ENCODE results near the gene NECTIN2. TPM values are rescaled to one million over a fixed set of nuclear protein-coding genes. Genes with fewer than 3 reads are reported as not detected.
A peak's percentile ranks its signal among the peaks of the same experiment; 100 is the strongest.

The NECTIN2 gene
- total RNA-seq, 1 experiment from 2014 or later = 76.7 TPM

- BruUV-seq (replicated peaks) = no TSS peak
- Histone ChIP-seq H3K4me3 (ENCODE audit: low read depth, low read length, poor library complexity, severe bottlenecking) (no peak overlapping the region), H3K9me3 (ENCODE audit: low read depth, low read length, poor library complexity, severe bottlenecking) (no peaks in the 10 kb centered on the region), H3K27ac (ENCODE audit: low read depth, low read length, poor library complexity, severe bottlenecking) (no peak overlapping the region), H3K27me3 (replicated peaks; ENCODE audit: insufficient read depth, low read depth, low read length, poor library complexity) (no peaks in the 10 kb centered on the region), H3K36me3 (ENCODE audit: insufficient read depth, low read length, poor library complexity, severe bottlenecking) (peaks cover 22% of the 10 kb centered on the region), H3K4me1 (ENCODE audit: insufficient read depth, low read length, poor library complexity, severe bottlenecking) (peaks cover 6% of the 10 kb centered on the region)
- no peak for TF ChIP-seq EZH2 (IDR thresholded peaks at IDR 0.05; ENCODE audit: borderline replicate concordance, low read depth, low read length, poor library complexity, severe bottlenecking)
- TF ChIP-seq, protein P1, sequence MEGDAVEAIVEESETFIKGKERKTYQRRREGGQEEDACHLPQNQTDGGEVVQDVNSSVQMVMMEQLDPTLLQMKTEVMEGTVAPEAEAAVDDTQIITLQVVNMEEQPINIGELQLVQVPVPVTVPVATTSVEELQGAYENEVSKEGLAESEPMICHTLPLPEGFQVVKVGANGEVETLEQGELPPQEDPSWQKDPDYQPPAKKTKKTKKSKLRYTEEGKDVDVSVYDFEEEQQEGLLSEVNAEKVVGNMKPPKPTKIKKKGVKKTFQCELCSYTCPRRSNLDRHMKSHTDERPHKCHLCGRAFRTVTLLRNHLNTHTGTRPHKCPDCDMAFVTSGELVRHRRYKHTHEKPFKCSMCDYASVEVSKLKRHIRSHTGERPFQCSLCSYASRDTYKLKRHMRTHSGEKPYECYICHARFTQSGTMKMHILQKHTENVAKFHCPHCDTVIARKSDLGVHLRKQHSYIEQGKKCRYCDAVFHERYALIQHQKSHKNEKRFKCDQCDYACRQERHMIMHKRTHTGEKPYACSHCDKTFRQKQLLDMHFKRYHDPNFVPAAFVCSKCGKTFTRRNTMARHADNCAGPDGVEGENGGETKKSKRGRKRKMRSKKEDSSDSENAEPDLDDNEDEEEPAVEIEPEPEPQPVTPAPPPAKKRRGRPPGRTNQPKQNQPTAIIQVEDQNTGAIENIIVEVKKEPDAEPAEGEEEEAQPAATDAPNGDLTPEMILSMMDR (conservative IDR thresholded peaks at IDR 0.05; ENCODE audit: low read depth, low read length) = peak; percentile 97
- ChIA-PET CTCF (interaction anchor here (0.7 kb wide), 1 partner anchor 435 kb away, joined by 3 read pairs; no protein-coding TSS in a partner anchor), POLR2A (ENCODE audit: low non-redundant PET) (no interaction called here)
- intact Hi-C loops (cut with micrococcal nuclease; ENCODE audit: unreplicated experiment) = loop anchor here (2.0 kb wide), 1 partner anchor 47 kb away; no protein-coding TSS in a partner anchor
- DNase-seq (ENCODE audit: low spot score) = peak; percentile 65
Measured at GRCh38 chr19:44903602-44904425, 57.7 kb downstream of the NECTIN2 start.

GRCh38 chr19:44904426-44904994, 58.4 kb downstream of the NECTIN2 start:
- TF ChIP-seq EZH2 (IDR thresholded peaks at IDR 0.05; ENCODE audit: borderline replicate concordance, low read depth, low read length, poor library complexity, severe bottlenecking) = no peak
- TF ChIP-seq, protein P1 (conservative IDR thresholded peaks at IDR 0.05; ENCODE audit: low read depth, low read length) = peak; percentile 44
- CTCF ChIA-PET = no interaction called here
- Histone ChIP-seq H3K27ac (ENCODE audit: low read depth, low read length, poor library complexity, severe bottlenecking) (no peak overlapping the region), H3K9me3 (ENCODE audit: low read depth, low read length, poor library complexity, severe bottlenecking) (no peaks in the 10 kb centered on the region), H3K36me3 (ENCODE audit: insufficient read depth, low read length, poor library complexity, severe bottlenecking) (peaks cover 22% of the 10 kb centered on the region), H3K4me1 (ENCODE audit: insufficient read depth, low read length, poor library complexity, severe bottlenecking) (peaks cover 6% of the 10 kb centered on the region), H3K4me3 (ENCODE audit: low read depth, low read length, poor library complexity, severe bottlenecking) (no peak overlapping the region), H3K27me3 (replicated peaks; ENCODE audit: insufficient read depth, low read depth, low read length, poor library complexity) (no peaks in the 10 kb centered on the region)
- DNase-seq (ENCODE audit: low spot score) = no peak
- intact Hi-C loops (cut with micrococcal nuclease; ENCODE audit: unreplicated experiment) = loop anchor here (2.0 kb wide), 1 partner anchor 46 kb away; no protein-coding TSS in a partner anchor
- POLR2A ChIA-PET (ENCODE audit: low non-redundant PET) = no interaction called here
- no TSS peak for BruUV-seq (replicated peaks)

DNA sequence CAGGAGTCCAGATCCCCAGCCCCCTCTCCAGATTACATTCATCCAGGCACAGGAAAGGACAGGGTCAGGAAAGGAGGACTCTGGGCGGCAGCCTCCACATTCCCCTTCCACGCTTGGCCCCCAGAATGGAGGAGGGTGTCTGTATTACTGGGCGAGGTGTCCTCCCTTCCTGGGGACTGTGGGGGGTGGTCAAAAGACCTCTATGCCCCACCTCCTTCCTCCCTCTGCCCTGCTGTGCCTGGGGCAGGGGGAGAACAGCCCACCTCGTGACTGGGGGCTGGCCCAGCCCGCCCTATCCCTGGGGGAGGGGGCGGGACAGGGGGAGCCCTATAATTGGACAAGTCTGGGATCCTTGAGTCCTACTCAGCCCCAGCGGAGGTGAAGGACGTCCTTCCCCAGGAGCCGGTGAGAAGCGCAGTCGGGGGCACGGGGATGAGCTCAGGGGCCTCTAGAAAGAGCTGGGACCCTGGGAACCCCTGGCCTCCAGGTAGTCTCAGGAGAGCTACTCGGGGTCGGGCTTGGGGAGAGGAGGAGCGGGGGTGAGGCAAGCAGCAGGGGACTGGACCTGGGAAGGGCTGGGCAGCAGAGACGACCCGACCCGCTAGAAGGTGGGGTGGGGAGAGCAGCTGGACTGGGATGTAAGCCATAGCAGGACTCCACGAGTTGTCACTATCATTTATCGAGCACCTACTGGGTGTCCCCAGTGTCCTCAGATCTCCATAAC, 59.5 kb downstream of the NECTIN2 start, which contains the start of gene APOE:
APOE (plus strand) TSS at position 360 of the 724 bp plus-strand sequence. CDS start 829 bp downstream, outside the sequence.
- ChIA-PET CTCF (interaction anchor here (0.6 to 0.9 kb wide), 5 partner anchors 154 to 772 kb away, joined by 3 to 8 read pairs (median 4); no protein-coding TSS in a partner anchor), POLR2A (ENCODE audit: low non-redundant PET) (no interaction called here)
- DNase-seq (ENCODE audit: low spot score) = no peak
- H3K27ac ChIP-seq (ENCODE audit: low read depth, low read length, poor library complexity, severe bottlenecking) = no peak within 1 kb of the TSS
- peak within 1 kb of the TSS; percentile 40 for H3K4me3 ChIP-seq (ENCODE audit: low read depth, low read length, poor library complexity, severe bottlenecking)
- no peaks in the 10 kb centered on the region for H3K9me3 ChIP-seq (ENCODE audit: low read depth, low read length, poor library complexity, severe bottlenecking)
- H3K27me3 ChIP-seq (replicated peaks; ENCODE audit: insufficient read depth, low read depth, low read length, poor library complexity) = no peaks in the 10 kb centered on the region
- intact Hi-C loops (cut with micrococcal nuclease; ENCODE audit: unreplicated experiment) = loop anchor here (2.0 kb wide), 1 partner anchor 45 kb away; no protein-coding TSS in a partner anchor
- no TSS peak for BruUV-seq (replicated peaks)
- peaks cover 12% of the 10 kb centered on the region for H3K36me3 ChIP-seq (ENCODE audit: insufficient read depth, low read length, poor library complexity, severe bottlenecking)
- H3K4me1 ChIP-seq (ENCODE audit: insufficient read depth, low read length, poor library complexity, severe bottlenecking) = peaks cover 6% of the 10 kb centered on the region
- TF ChIP-seq, protein P1 (conservative IDR thresholded peaks at IDR 0.05; ENCODE audit: low read depth, low read length) = no peak
- TF ChIP-seq EZH2 (IDR thresholded peaks at IDR 0.05; ENCODE audit: borderline replicate concordance, low read depth, low read length, poor library complexity, severe bottlenecking) = no peak

Measured in A673 (cell line).